ENCODE data around the gene NMD3. TPM values are rescaled to one million over a fixed set of nuclear protein-coding genes. Genes with fewer than 3 reads are reported as not detected.

NMD3 gene
- total and polyA plus RNA-seq, 4 experiments from 2014 or later: 38.7 to 52.6 (median 42.1) TPM

- DNase-seq: no peak
- Mint-ChIP-seq H3K27ac (no peak overlapping the region), H3K27me3 (peaks cover 4 to 8% of the 10 kb centered on the region in 2 donors), H3K36me3 (no peaks in the 10 kb centered on the region), H3K9me3 (no peaks in the 10 kb centered on the region), H3K4me3 (no peak overlapping the region), H3K4me1 (peaks cover under 1 to 6% (median 3%) of the 10 kb centered on the region in 4 donors)
- Histone ChIP-seq H3K4me1 (ENCODE audit: insufficient read depth, low read length) (peaks cover under 1% of the 10 kb centered on the region), H3K27me3 (ENCODE audit: insufficient read depth, low read length) (no peaks in the 10 kb centered on the region), H3K27ac (ENCODE audit: low read depth, low read length) (no peak overlapping the region), H3K9me3 (ENCODE audit: control insufficient read depth in 1 of 2, low read length in 2 of 2) (no peaks in the 10 kb centered on the region), H3K36me3 (ENCODE audit: insufficient read depth, low read length) (no peaks in the 10 kb centered on the region), H3K4me3 (ENCODE audit: low read length in 2 of 2) (no peak overlapping the region)
- intact Hi-C loops (cut with micrococcal nuclease): no loop called here
- CTCF ChIA-PET (ENCODE audit: partially characterized antibody): no interaction called here
- POLR2A ChIA-PET (ENCODE audit: partially characterized antibody): no interaction called here
Measured at GRCh38 chr3:161215185-161215584, 5.9 kb upstream of the NMD3 start.

GRCh38 chr3:161217496-161217895, 3.6 kb upstream of the NMD3 start:
- H3K27ac ChIP-seq (ENCODE audit: low read depth, low read length): no peak overlapping the region
- ChIA-PET POLR2A (ENCODE audit: partially characterized antibody) (no interaction called here), CTCF (ENCODE audit: partially characterized antibody) (no interaction called here)
- H3K36me3 ChIP-seq (ENCODE audit: insufficient read depth, low read length): no peaks in the 10 kb centered on the region
- H3K4me3 ChIP-seq (ENCODE audit: low read length in 2 of 2): no peak overlapping the region
- H3K27me3 Mint-ChIP-seq: peaks cover 2 to 8% of the 10 kb centered on the region in 2 donors
- H3K4me3 Mint-ChIP-seq: no peak overlapping the region
- H3K36me3 Mint-ChIP-seq: peaks cover 0 to 4% of the 10 kb centered on the region in 2 donors
- no peak overlapping the region for H3K27ac Mint-ChIP-seq
- no peak for DNase-seq
- H3K4me1 ChIP-seq (ENCODE audit: insufficient read depth, low read length): peaks cover 15% of the 10 kb centered on the region
- no peaks in the 10 kb centered on the region for H3K9me3 ChIP-seq (ENCODE audit: control insufficient read depth in 1 of 2, low read length in 2 of 2)
- H3K9me3 Mint-ChIP-seq: no peaks in the 10 kb centered on the region
- no peaks in the 10 kb centered on the region for H3K27me3 ChIP-seq (ENCODE audit: insufficient read depth, low read length)
- intact Hi-C loops (cut with micrococcal nuclease): no loop called here
- peaks cover 8 to 22% (median 12%) of the 10 kb centered on the region in 4 donors for H3K4me1 Mint-ChIP-seq

- peak overlapping the region in 5 of 8 donors; percentile 51 to 80 (median 60) for H3K4me3 Mint-ChIP-seq
- no peaks in the 10 kb centered on the region for H3K27me3 ChIP-seq (ENCODE audit: insufficient read depth, low read length)
- peaks cover 17 to 35% (median 25%) of the 10 kb centered on the region in 4 donors for H3K4me1 Mint-ChIP-seq
- ChIA-PET CTCF (ENCODE audit: partially characterized antibody) (no interaction called here), POLR2A (ENCODE audit: partially characterized antibody) (no interaction called here)
- peak overlapping the region in 3 of 7 donors; percentile 7 to 92 (median 65) for H3K27ac Mint-ChIP-seq
- intact Hi-C loops (cut with micrococcal nuclease): no loop called here
- peaks cover 35% of the 10 kb centered on the region for H3K4me1 ChIP-seq (ENCODE audit: insufficient read depth, low read length)
- H3K9me3 Mint-ChIP-seq: no peaks in the 10 kb centered on the region
- H3K4me3 ChIP-seq (ENCODE audit: low read length in 2 of 2): no peak overlapping the region
- DNase-seq: no peak
- no peaks in the 10 kb centered on the region for H3K36me3 ChIP-seq (ENCODE audit: insufficient read depth, low read length)
- H3K9me3 ChIP-seq (ENCODE audit: control insufficient read depth in 1 of 2, low read length in 2 of 2): no peaks in the 10 kb centered on the region
- H3K27ac ChIP-seq (ENCODE audit: low read depth, low read length): no peak overlapping the region
- H3K36me3 Mint-ChIP-seq: peaks cover 0 to 12% of the 10 kb centered on the region in 2 donors
- H3K27me3 Mint-ChIP-seq: peaks cover 2 to 8% of the 10 kb centered on the region in 2 donors
Measured at GRCh38 chr3:161219495-161219894, 1.6 kb upstream of the NMD3 start.

- Mint-ChIP-seq H3K4me3 (peak overlapping the region; percentile 91 to 96 (median 93)), H3K9me3 (no peaks in the 10 kb centered on the region), H3K27me3 (no peaks in the 10 kb centered on the region), H3K36me3 (peaks cover 7 to 22% of the 10 kb centered on the region in 2 donors), H3K4me1 (peaks cover 23 to 48% (median 31%) of the 10 kb centered on the region in 4 donors), H3K27ac (peak overlapping the region; percentile 86 to 97 (median 92))
- peak in 3 of 5 donors; percentile 4 to 13 (median 8) for DNase-seq
- H3K27me3 ChIP-seq (ENCODE audit: insufficient read depth, low read length): no peaks in the 10 kb centered on the region
- POLR2A ChIA-PET (ENCODE audit: partially characterized antibody): interaction anchor here (0.8 to 2.6 kb wide), 3 partner anchors 9 to 467 kb away, joined by 3 to 11 read pairs (median 10); no protein-coding TSS in a partner anchor
- peaks cover 7% of the 10 kb centered on the region for H3K36me3 ChIP-seq (ENCODE audit: insufficient read depth, low read length)
- H3K4me1 ChIP-seq (ENCODE audit: insufficient read depth, low read length): peaks cover 49% of the 10 kb centered on the region
- CTCF ChIA-PET (ENCODE audit: partially characterized antibody): interaction anchor here (1.0 to 2.8 kb wide), 4 partner anchors 8 to 187 kb away, joined by 3 to 8 read pairs (median 3); no protein-coding TSS in a partner anchor
- peak overlapping the region; percentile 83 to 84 for H3K4me3 ChIP-seq (ENCODE audit: low read length in 2 of 2)
- intact Hi-C loops (cut with micrococcal nuclease): loop anchor here (1.0 to 5.0 kb wide), 5 partner anchors 85 to 773 kb away; partner anchors contain the start of genes KPNA4, SPTSSB and TRIM59
- no peaks in the 10 kb centered on the region for H3K9me3 ChIP-seq (ENCODE audit: control insufficient read depth in 1 of 2, low read length in 2 of 2)
- peak overlapping the region; percentile 93 for H3K27ac ChIP-seq (ENCODE audit: low read depth, low read length)
Measured at GRCh38 chr3:161221806-161222600, 892 bp downstream of the NMD3 start.

GRCh38 chr3:161222662-161223061, 1.6 kb downstream of the NMD3 start:
- peaks cover 24 to 50% (median 31%) of the 10 kb centered on the region in 4 donors for H3K4me1 Mint-ChIP-seq
- intact Hi-C loops (cut with micrococcal nuclease): loop anchor here (5.0 kb wide), 2 partner anchors 85 to 150 kb away; partner anchors contain the start of gene SPTSSB
- ChIA-PET POLR2A (ENCODE audit: partially characterized antibody) (interaction anchor here (0.8 to 2.6 kb wide), 2 partner anchors 8 to 10 kb away, joined by 3 to 10 read pairs; no protein-coding TSS in a partner anchor), CTCF (ENCODE audit: partially characterized antibody) (interaction anchor here (1.0 to 2.8 kb wide), 4 partner anchors 8 to 186 kb away, joined by 3 to 8 read pairs (median 3); no protein-coding TSS in a partner anchor)
- peak overlapping the region; percentile 20 to 97 (median 88) for H3K27ac Mint-ChIP-seq
- no peak overlapping the region for H3K27ac ChIP-seq (ENCODE audit: low read depth, low read length)
- peaks cover 12% of the 10 kb centered on the region for H3K36me3 ChIP-seq (ENCODE audit: insufficient read depth, low read length)
- no peaks in the 10 kb centered on the region for H3K9me3 Mint-ChIP-seq
- peak overlapping the region; percentile 91 to 96 (median 93) for H3K4me3 Mint-ChIP-seq
- no peaks in the 10 kb centered on the region for H3K27me3 ChIP-seq (ENCODE audit: insufficient read depth, low read length)
- H3K4me3 ChIP-seq (ENCODE audit: low read length in 2 of 2): peak overlapping the region; percentile 11 to 83
- H3K9me3 ChIP-seq (ENCODE audit: control insufficient read depth in 1 of 2, low read length in 2 of 2): no peaks in the 10 kb centered on the region
- peaks cover 9 to 25% of the 10 kb centered on the region in 2 donors for H3K36me3 Mint-ChIP-seq
- no peak for DNase-seq
- no peaks in the 10 kb centered on the region for H3K27me3 Mint-ChIP-seq
- peaks cover 49% of the 10 kb centered on the region for H3K4me1 ChIP-seq (ENCODE audit: insufficient read depth, low read length)

- H3K36me3 Mint-ChIP-seq: peaks cover 9 to 25% of the 10 kb centered on the region in 2 donors
- DNase-seq: no peak
- intact Hi-C loops (cut with micrococcal nuclease): loop anchor here (5.0 kb wide), 2 partner anchors 83 to 148 kb away; partner anchors contain the start of gene SPTSSB
- no peaks in the 10 kb centered on the region for H3K9me3 ChIP-seq (ENCODE audit: control insufficient read depth in 1 of 2, low read length in 2 of 2)
- H3K27me3 ChIP-seq (ENCODE audit: insufficient read depth, low read length): no peaks in the 10 kb centered on the region
- H3K4me3 ChIP-seq (ENCODE audit: low read length in 2 of 2): no peak overlapping the region
- H3K4me1 Mint-ChIP-seq: peaks cover 23 to 47% (median 31%) of the 10 kb centered on the region in 4 donors
- H3K27me3 Mint-ChIP-seq: no peaks in the 10 kb centered on the region
- peaks cover 49% of the 10 kb centered on the region for H3K4me1 ChIP-seq (ENCODE audit: insufficient read depth, low read length)
- POLR2A ChIA-PET (ENCODE audit: partially characterized antibody): no interaction called here
- no peak overlapping the region for H3K27ac ChIP-seq (ENCODE audit: low read depth, low read length)
- CTCF ChIA-PET (ENCODE audit: partially characterized antibody): no interaction called here
- no peak overlapping the region for H3K4me3 Mint-ChIP-seq
- no peaks in the 10 kb centered on the region for H3K9me3 Mint-ChIP-seq
- no peak overlapping the region for H3K27ac Mint-ChIP-seq
- H3K36me3 ChIP-seq (ENCODE audit: insufficient read depth, low read length): peaks cover 24% of the 10 kb centered on the region
Measured at GRCh38 chr3:161224786-161225185, 3.7 kb downstream of the NMD3 start.

- Mint-ChIP-seq H3K27me3 (no peaks in the 10 kb centered on the region), H3K4me1 (peaks cover 0 to 11% (median 9%) of the 10 kb centered on the region in 4 donors), H3K4me3 (no peak overlapping the region), H3K9me3 (no peaks in the 10 kb centered on the region), H3K36me3 (peaks cover 13 to 24% of the 10 kb centered on the region in 2 donors), H3K27ac (no peak overlapping the region)
- no peak for DNase-seq
- ChIA-PET CTCF (ENCODE audit: partially characterized antibody) (interaction anchor here (1.3 kb wide), 2 partner anchors 9 to 13 kb away, joined by 3 read pairs; no protein-coding TSS in a partner anchor), POLR2A (ENCODE audit: partially characterized antibody) (interaction anchor here (2.9 kb wide), 1 partner anchor 9 kb away, joined by 10 read pairs; the partner anchor contains the start of gene NMD3)
- Histone ChIP-seq H3K36me3 (ENCODE audit: insufficient read depth, low read length) (peaks cover 26% of the 10 kb centered on the region), H3K4me1 (ENCODE audit: insufficient read depth, low read length) (peaks cover 2% of the 10 kb centered on the region), H3K4me3 (ENCODE audit: low read length in 2 of 2) (no peak overlapping the region), H3K9me3 (ENCODE audit: control insufficient read depth in 1 of 2, low read length in 2 of 2) (no peaks in the 10 kb centered on the region), H3K27me3 (ENCODE audit: insufficient read depth, low read length) (no peaks in the 10 kb centered on the region), H3K27ac (ENCODE audit: low read depth, low read length) (no peak overlapping the region)
- intact Hi-C loops (cut with micrococcal nuclease): no loop called here
Measured at GRCh38 chr3:161230621-161231171, 9.6 kb downstream of the NMD3 start.

All from CD4-positive, alpha-beta memory T cell (primary cell).